Activated CD8-positive, alpha-beta memory T cell treated with anti-CD3 and anti-CD28 coated beads, Interleukin-2, amount 50 U/mL, for 24 hours (primary cell): ENCODE measurements around the gene TMEM59.
"Not testable (repeated sequence)": the region's sequence is repeated elsewhere in the genome, so short reads cannot be mapped to it uniquely, and the experiment has no call there.

Experiments used
- DNase-seq: peaks from one replicate; pipeline ENCODE4 v3.0.0-alpha.2; 2020; ENCODE audit errors: extremely low read depth

The TMEM59 gene

DNA sequence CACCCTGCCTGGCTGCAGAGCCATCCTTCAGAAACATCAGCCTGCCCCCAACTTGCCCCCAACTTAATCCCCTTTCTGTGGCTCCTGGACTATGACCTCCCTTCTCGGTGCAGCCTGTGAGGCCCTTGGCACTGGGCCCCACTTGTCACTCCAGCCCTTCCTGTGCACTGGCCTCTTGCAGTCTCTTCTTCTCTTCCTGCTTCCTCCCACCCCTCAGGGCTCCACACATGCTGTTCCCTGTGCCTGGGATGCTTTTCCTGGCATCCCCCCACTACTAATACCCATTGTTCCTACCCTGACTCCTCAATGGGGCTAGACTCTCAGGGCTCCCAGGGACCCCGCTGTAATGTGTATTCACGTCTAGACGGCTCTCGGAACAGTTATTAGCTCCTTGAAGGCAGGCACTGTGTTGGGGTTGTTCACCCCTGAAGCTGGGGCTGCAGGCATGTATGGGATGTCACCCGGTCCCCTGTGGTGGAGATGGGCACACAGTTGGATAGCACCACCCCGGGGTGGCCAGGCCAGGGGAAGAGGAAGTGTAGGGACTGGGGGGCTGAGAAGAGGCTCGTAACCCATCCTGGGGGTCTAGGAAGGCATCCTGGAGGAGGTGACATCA is 39.5 kb downstream of the TMEM59 start:
- DNase-seq, result no peak

GRCh38 chr1:54012863-54013262 is 40.1 kb downstream of the TMEM59 start:
- no peak for DNase-seq

DNA sequence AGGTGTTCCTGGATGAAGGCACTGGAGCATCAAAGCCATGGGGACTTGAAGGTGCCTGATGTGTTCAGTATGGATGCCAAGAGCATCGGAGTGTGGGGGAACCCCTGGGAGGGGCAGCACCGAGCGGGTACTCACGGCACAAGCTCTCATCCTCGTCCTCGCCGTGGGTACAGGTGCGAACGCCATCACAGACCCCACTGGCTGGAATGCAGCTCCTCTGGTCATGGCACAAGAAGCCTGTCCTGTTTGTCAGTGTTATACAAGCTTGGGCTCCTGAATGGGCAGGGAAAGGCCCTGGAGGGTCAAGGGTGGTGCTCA is 41.0 kb downstream of the TMEM59 start:
- DNase-seq, result no peak

GRCh38 chr1:54011316-54012007 is 41.5 kb downstream of the TMEM59 start:
- no peak for DNase-seq

DNA sequence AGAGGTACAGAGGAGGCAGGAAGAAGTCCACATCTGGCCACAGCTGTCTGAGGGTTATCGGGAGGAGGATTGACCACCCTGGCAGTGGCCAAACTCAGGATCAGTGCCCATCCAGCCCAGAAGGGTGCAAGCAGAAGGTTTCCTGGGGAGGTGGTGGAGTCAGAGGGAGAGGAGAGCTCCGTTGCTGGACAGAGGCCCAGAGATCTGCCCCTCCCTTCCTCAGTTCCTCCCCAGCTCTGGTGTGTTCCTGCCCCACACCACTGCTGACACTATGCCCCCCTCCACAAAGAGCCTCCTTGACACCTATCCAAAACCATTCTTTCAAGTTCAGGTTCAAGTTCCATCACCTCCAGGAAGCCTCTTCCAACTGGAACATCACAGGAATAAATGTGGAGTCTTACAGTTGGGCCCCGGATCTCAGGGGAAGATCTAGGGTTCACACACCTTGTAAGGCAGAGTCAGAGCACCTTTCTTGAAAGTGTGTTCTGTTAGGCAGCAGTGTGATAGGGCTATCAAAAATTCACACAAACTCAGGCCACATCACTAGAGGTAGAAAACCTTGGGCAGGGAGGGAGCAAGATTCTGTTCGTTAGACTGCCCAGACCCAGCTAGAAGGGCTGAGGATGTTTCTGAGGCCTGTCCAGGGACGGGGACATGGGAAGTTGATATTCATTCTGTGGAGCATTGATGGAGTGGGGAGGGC is 42.4 kb downstream of the TMEM59 start:
- DNase-seq, result no peak

GRCh38 chr1:54009406-54009805 is 43.6 kb downstream of the TMEM59 start:
- DNase-seq, result no peak

DNA sequence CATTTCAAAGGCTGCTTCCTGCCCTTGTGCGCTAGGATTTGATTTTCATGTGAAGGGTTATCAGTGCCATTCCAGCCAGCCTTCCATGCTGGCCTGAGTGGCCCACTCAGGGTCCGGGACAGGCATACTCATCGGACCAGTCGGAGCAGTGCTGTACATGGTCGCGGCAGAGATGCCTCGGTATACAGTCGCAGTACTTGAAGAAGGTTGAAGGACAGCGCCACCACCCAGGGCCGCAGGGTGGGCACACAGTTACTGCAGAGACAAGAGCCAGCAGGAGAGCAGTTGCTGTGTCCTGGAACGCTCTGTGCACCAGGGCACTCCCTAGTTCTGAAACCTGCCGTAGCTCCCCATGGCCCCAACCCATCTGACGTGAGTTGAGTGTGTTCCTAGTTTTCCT is 44.1 kb downstream of the TMEM59 start:
- no peak for DNase-seq

GRCh38 chr1:54007613-54008012 is 45.4 kb downstream of the TMEM59 start:
- DNase-seq, result no peak

- DNase-seq, result no peak
Measured at GRCh38 chr1:54006508-54006907, 46.5 kb downstream of the TMEM59 start.

DNA sequence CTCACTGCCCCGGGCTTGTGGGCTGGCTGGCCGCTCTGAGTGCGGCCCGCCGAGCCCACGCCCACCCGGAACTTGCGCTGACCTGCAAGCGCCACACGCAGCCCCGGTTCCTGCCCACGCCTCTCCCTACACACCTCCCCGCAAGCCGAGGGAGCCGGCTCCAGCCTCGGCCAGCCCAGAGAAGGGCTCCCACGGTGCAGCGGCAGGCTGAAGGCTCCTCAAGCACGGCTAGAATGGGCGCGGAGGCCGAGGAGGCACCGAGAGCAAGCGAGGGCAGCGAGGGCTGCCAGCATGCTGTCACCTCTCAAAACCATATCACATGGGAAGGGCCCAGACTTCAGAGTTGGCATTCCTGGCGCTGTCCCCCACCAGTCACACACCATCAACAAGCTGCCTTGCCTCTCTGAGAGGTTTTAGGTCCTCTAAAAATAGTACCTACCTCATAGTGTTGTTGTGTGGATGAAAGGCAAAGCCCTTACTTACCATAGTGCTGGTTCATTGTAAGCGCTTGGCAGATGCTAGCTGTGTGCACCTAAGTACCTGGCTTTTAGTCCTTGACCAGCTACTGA is 48.4 kb downstream of the TMEM59 start:
- no peak for DNase-seq

DNA sequence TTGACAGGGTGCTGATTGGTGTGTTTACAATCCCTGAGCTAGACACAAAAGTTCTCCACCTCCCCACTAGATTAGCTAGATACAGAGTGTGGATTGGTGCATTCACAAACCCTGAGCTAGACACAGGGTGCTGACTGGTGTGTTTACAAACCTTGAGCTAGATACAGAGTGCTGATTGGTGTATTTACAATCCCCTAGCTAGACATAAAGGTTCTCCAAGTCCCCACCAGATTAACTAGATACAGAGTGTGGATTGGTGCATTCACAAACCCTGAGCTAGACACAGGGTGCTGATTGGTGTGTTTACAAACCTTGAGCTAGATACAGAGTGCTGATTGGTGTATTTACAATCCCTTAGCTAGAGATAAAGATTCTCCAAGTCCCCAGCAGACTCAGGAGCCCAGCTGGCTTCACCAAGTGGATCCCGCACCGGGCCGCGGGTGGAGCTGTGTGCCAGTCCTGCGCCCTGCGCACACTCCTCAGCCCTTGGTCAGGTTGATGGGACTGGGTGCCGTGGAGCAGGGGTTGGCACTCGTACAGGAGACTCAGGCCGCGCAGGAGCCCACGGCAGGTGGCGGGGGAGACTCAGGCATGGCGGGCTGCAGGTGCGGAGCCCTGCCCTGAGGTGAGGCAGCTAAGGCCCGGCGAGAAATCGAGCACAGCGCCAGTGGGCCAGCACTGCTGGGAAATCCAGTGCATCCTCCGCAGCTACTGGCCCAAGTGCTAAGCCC is 49.1 kb downstream of the TMEM59 start:
- DNase-seq, result not testable (repeated sequence)

DNA sequence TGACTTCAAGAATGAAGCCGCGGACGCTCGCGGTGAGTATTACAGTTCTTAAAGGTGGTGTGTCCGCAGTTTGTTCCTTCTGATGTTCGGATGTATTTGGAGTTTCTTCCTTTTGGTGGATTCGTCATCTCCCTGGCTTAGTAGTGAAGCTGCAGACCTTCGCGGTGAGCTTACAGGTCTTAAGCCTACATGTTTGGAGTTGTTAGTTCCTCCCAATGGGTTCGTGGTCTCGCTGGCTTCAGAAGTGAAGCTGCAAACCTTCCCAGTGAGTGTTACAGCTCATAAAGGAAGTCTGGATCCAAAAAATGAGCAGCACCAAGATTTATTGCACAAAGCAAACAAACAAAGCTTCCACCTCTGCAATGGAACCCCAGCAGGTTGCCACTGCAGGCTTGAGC is 49.8 kb downstream of the TMEM59 start:
- DNase-seq, result no peak

- no peak for DNase-seq
Measured at GRCh38 chr1:54002544-54003248, 50.3 kb downstream of the TMEM59 start.

DNA sequence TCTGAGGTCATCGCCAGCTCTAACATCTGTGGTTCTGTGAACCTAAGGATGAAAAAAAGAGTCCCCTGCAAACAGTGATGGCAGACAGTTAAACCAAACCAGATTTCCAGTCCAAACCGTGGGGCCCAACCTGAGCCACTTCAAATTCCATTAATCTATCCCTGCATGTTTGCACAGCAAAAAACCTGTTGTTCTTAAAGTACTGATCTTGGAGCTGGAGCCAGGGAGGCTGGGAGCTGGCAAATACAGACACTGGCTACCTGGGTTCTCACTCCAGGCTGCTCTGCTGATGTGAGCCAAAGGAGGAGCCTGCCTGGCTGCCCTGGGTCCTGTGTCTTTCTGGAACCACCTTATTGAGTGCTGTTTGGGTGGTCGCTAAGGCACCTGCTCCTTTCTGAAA is 51.4 kb downstream of the TMEM59 start:
- no peak for DNase-seq

- DNase-seq, result no peak
Measured at GRCh38 chr1:53999920-54000319, 53.1 kb downstream of the TMEM59 start.

- DNase-seq, result no peak
Measured at GRCh38 chr1:53998223-53998622, 54.8 kb downstream of the TMEM59 start.

DNA sequence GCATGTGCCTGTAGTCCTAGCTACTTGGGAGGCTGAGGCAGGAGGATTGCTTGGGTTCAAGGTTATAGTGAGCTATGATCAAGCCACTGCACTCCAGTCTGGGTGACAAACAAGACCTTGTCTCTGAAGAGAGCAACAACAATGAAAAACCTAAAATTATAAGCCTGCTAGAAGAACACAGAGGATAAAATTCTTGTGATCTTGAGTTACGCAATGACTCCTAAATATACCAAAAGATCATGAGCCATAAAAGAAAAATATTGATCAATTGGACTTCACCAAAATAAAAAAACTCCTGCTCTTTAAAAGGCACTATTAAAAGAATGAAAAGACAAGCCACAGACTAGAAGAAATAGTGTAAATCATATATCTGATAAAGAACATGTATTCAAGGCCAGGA is 57.3 kb downstream of the TMEM59 start:
- no peak for DNase-seq

GRCh38 chr1:53994516-53994915 is 58.5 kb downstream of the TMEM59 start:
- DNase-seq, result not testable (repeated sequence)

DNA sequence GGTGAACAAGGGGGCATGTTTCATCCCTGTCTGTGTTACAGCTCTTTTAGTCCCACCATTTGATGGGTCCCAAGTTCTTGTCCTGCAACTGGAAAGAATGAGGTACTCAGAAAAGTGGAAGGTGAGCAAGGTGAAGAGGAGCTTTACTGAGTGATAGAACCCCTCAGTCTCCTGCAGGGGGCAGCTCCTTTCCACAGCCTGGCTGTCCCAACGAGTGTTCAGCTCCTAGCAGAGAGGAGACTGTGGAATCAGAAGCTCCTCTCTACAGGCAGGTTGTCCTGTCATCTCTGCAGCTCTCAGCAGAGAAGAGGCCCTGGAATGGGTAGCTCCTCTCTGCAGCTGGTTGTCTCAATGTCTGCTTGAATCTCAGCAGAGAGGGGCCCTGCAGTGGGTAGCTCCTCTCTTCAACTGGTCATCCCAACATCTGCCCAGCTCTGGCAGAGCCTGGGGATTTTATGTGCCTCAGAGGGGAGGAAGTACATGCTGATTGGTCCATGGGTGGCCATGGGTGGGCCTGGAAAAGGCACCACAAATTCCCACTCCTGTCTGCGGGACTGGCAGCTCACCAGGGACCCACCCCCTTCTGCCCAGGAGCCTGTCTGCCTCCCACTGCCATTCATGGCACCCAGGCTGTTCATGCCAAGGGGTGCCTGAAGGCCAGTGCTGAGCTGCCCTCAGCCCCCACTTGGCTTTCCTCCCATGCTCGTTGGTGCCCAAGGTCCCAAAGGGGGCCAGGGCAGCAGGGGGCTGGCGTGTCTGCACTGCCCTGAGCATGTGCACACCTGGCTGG is 60.7 kb downstream of the TMEM59 start:
- DNase-seq, result no peak

DNA sequence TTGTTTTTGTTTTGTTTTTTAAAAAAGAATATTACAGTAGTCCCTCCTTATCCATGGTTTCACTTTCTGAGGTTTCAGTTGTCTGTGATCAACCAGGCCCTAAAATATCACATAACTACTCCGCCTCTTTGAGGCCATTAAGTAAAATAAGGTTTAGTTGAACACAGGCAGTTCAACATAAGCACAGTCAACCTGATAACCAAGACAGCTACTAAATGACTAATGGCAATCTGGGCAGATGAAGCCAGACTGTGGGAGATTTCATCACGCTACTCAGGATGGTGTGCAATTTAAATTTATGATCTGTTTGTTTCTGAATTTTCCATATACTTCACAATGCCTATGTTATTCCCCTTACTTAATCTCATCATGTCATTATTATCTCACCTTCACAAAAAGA is 65.1 kb downstream of the TMEM59 start:
- DNase-seq, result no peak

DNA sequence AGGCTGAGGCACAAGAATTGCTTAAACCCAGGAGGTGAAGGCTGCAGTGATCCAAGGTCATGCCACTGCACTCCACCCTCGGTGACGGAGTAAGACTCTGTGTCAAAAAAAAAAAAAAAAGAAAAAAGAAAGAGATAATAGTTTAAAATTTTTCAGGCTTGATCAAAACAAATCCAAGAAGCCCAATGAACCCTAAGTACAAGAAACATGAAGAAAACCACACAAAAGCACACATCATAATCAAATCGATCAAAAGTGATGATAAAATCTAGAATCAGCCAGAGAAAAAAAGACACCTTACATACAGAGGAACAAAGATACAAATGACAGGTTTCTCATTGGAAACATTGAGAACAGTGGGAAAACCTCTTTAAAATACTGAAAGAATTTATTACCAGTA is 66.5 kb downstream of the TMEM59 start:
- DNase-seq, result no peak
